ENCODE data around the gene MLPH. TPM values are rescaled to one million over a fixed set of nuclear protein-coding genes. Genes with fewer than 3 reads are reported as not detected.

Gene MLPH
- total and polyA plus RNA-seq, 4 donors: 1.6 to 25.9 (median 22.3) TPM

DNA sequence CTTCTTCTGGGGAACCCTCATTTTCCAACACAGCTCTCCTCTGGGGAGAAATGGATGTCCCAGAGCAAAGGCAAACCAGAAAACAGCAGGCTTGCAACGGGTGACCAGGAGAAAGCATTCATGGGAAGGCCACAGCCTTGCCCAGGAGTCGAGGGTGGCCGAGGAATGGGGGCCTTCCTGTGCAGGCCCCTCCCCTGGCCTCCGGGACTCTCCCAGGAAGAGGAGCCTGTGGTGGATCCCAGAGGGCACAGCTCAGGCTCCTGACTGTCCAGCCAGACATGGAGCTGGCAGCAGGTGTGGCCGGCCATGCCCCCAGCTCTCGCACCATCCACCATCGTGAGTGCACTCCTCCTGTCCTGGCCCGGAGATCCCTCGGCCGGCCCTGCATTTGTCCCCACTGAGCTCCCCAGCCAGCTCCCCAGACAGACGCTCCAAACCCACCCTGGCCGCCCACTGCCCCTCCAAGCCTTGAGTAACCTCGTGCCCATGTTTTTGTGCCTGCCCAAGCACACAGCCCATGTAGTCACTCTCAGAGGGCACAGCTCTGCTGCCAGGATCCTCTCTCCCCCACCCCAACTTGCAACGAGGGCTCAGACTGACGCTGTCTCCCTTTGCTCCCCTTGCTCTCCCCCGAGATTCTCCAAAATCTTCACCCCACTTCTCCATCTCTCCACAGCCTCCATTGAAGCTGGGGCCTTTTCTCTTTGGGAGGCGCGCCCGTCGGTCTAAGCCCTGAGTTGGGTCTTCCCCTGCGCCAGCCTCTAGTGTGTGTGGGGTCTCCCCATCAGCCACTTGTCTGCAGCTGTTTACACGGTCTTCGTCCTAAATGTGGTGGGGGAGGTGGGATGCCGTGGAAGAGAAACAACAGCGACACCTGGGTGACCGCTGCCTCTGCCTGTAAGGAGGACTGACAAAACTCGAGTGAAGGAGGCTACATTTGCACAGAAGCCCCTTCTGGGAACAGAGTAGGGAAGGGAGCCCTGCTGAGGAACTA, 89.1 kb downstream of the MLPH start:
- Histone ChIP-seq H3K27me3 (ENCODE audit: control insufficient read depth in 4 of 4, insufficient read depth in 4 of 4, low read length in 3 of 4) (no peaks in the 10 kb centered on the region), H3K36me3 (ENCODE audit: control insufficient read depth in 4 of 4, insufficient read depth in 3 of 4, low read depth in 1 of 4, low read length in 3 of 4) (peaks cover 3 to 19% (median 14%) of the 10 kb centered on the region in 4 donors), H3K9ac (ENCODE audit: low read depth in 1 of 2, low read length in 2 of 2) (no peak overlapping the region), H3K4me1 (ENCODE audit: control insufficient read depth in 4 of 4, insufficient read depth in 4 of 4, low read length in 3 of 4) (peaks cover 6 to 19% (median 13%) of the 10 kb centered on the region in 4 donors), H3K27ac (ENCODE audit: low read depth in 1 of 2, low read length in 2 of 2) (no peak overlapping the region), H3K4me3 (ENCODE audit: low read depth in 1 of 3, low read length in 3 of 3) (no peak overlapping the region), H3K9me3 (ENCODE audit: control insufficient read depth in 4 of 4, low read length in 3 of 4) (no peaks in the 10 kb centered on the region)
- no peak for DNase-seq (ENCODE audit: low spot score)
- no peak for TF ChIP-seq HNF4G (IDR thresholded peaks at IDR 0.05)
- TF ChIP-seq TAF1 (conservative IDR thresholded peaks at IDR 0.05): no peak
- no peak for TF ChIP-seq HNF4A (conservative IDR thresholded peaks at IDR 0.05)
- TF ChIP-seq, protein P1, sequence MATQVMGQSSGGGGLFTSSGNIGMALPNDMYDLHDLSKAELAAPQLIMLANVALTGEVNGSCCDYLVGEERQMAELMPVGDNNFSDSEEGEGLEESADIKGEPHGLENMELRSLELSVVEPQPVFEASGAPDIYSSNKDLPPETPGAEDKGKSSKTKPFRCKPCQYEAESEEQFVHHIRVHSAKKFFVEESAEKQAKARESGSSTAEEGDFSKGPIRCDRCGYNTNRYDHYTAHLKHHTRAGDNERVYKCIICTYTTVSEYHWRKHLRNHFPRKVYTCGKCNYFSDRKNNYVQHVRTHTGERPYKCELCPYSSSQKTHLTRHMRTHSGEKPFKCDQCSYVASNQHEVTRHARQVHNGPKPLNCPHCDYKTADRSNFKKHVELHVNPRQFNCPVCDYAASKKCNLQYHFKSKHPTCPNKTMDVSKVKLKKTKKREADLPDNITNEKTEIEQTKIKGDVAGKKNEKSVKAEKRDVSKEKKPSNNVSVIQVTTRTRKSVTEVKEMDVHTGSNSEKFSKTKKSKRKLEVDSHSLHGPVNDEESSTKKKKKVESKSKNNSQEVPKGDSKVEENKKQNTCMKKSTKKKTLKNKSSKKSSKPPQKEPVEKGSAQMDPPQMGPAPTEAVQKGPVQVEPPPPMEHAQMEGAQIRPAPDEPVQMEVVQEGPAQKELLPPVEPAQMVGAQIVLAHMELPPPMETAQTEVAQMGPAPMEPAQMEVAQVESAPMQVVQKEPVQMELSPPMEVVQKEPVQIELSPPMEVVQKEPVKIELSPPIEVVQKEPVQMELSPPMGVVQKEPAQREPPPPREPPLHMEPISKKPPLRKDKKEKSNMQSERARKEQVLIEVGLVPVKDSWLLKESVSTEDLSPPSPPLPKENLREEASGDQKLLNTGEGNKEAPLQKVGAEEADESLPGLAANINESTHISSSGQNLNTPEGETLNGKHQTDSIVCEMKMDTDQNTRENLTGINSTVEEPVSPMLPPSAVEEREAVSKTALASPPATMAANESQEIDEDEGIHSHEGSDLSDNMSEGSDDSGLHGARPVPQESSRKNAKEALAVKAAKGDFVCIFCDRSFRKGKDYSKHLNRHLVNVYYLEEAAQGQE (IDR thresholded peaks at IDR 0.05): no peak
- TF ChIP-seq FOXA1 (IDR thresholded peaks at IDR 0.05): no peak
- TF ChIP-seq, protein P2, sequence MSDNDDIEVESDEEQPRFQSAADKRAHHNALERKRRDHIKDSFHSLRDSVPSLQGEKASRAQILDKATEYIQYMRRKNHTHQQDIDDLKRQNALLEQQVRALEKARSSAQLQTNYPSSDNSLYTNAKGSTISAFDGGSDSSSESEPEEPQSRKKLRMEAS (IDR thresholded peaks at IDR 0.05): no peak
- TF ChIP-seq, protein P3, sequence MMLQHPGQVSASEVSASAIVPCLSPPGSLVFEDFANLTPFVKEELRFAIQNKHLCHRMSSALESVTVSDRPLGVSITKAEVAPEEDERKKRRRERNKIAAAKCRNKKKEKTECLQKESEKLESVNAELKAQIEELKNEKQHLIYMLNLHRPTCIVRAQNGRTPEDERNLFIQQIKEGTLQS (IDR thresholded peaks at IDR 0.05): no peak
- TF ChIP-seq EGR1 (IDR thresholded peaks at IDR 0.05; ENCODE audit: low read depth in 2 of 2): no peak
- TF ChIP-seq FOXA2 (IDR thresholded peaks at IDR 0.05): no peak
- TF ChIP-seq RAD21 (IDR thresholded peaks at IDR 0.05): no peak
- TF ChIP-seq SP1 (IDR thresholded peaks at IDR 0.05): no peak
- TF ChIP-seq, protein P4, sequence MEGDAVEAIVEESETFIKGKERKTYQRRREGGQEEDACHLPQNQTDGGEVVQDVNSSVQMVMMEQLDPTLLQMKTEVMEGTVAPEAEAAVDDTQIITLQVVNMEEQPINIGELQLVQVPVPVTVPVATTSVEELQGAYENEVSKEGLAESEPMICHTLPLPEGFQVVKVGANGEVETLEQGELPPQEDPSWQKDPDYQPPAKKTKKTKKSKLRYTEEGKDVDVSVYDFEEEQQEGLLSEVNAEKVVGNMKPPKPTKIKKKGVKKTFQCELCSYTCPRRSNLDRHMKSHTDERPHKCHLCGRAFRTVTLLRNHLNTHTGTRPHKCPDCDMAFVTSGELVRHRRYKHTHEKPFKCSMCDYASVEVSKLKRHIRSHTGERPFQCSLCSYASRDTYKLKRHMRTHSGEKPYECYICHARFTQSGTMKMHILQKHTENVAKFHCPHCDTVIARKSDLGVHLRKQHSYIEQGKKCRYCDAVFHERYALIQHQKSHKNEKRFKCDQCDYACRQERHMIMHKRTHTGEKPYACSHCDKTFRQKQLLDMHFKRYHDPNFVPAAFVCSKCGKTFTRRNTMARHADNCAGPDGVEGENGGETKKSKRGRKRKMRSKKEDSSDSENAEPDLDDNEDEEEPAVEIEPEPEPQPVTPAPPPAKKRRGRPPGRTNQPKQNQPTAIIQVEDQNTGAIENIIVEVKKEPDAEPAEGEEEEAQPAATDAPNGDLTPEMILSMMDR (IDR thresholded peaks at IDR 0.05; ENCODE audit: low read depth, low read length, missing input control): no peak
- TF ChIP-seq YY1 (IDR thresholded peaks at IDR 0.05): no peak
- no peak for TF ChIP-seq RXRA (IDR thresholded peaks at IDR 0.05)
- WGBS: 92% methylated on average over 27 of the region's 27 CpGs

DNA sequence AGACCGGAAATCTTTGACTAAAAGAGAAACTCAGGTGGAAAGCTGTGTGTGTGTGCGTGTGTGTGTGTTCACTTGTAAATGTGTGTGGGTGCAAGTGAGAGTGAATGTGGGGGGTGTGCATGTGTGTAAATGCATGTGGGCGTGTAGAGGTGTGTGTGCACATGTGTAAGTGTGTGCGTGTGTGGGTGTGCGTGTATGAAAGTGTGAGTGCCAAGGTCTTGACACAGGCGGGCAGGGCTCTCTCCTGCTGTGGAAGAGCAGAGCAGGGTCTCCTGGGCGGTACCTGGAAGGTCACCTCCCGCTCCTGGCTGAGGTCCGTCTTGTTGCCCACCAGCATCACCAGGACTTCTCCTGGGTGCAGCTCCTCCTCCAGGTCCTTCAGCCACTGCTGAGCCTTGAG, 89.9 kb downstream of the MLPH start:
- no peaks in the 10 kb centered on the region for H3K27me3 ChIP-seq (ENCODE audit: control insufficient read depth in 4 of 4, insufficient read depth in 4 of 4, low read length in 3 of 4)
- H3K4me3 ChIP-seq (ENCODE audit: low read depth in 1 of 3, low read length in 3 of 3): no peak overlapping the region
- H3K9me3 ChIP-seq (ENCODE audit: control insufficient read depth in 4 of 4, low read length in 3 of 4): no peaks in the 10 kb centered on the region
- no peak for DNase-seq (ENCODE audit: low spot score)
- H3K4me1 ChIP-seq (ENCODE audit: control insufficient read depth in 4 of 4, insufficient read depth in 4 of 4, low read length in 3 of 4): peaks cover 6 to 24% (median 16%) of the 10 kb centered on the region in 4 donors
- 92% methylated on average over 9 of the region's 9 CpGs for WGBS
- no peak overlapping the region for H3K27ac ChIP-seq (ENCODE audit: low read depth in 1 of 2, low read length in 2 of 2)
- H3K36me3 ChIP-seq (ENCODE audit: control insufficient read depth in 4 of 4, insufficient read depth in 3 of 4, low read depth in 1 of 4, low read length in 3 of 4): peaks cover 5 to 19% (median 14%) of the 10 kb centered on the region in 4 donors
- no peak overlapping the region for H3K9ac ChIP-seq (ENCODE audit: low read depth in 1 of 2, low read length in 2 of 2)
- TF ChIP-seq GABPA (IDR thresholded peaks at IDR 0.05 in 1 of 2, conservative IDR thresholded peaks at IDR 0.05 in 1 of 2) (no peak), NR2F2 (IDR thresholded peaks at IDR 0.05) (no peak), SP1 (IDR thresholded peaks at IDR 0.05) (no peak), HNF4A (conservative IDR thresholded peaks at IDR 0.05) (no peak), FOXA2 (IDR thresholded peaks at IDR 0.05) (no peak), RAD21 (IDR thresholded peaks at IDR 0.05) (no peak), RXRA (IDR thresholded peaks at IDR 0.05) (no peak), FOXA1 (IDR thresholded peaks at IDR 0.05) (no peak)
- TF ChIP-seq, protein P5, sequence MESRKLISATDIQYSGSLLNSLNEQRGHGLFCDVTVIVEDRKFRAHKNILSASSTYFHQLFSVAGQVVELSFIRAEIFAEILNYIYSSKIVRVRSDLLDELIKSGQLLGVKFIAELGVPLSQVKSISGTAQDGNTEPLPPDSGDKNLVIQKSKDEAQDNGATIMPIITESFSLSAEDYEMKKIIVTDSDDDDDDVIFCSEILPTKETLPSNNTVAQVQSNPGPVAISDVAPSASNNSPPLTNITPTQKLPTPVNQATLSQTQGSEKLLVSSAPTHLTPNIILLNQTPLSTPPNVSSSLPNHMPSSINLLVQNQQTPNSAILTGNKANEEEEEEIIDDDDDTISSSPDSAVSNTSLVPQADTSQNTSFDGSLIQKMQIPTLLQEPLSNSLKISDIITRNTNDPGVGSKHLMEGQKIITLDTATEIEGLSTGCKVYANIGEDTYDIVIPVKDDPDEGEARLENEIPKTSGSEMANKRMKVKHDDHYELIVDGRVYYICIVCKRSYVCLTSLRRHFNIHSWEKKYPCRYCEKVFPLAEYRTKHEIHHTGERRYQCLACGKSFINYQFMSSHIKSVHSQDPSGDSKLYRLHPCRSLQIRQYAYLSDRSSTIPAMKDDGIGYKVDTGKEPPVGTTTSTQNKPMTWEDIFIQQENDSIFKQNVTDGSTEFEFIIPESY (IDR thresholded peaks at IDR 0.05): no peak
- TF ChIP-seq, protein P3 (IDR thresholded peaks at IDR 0.05): no peak
- TF ChIP-seq, protein P1 (IDR thresholded peaks at IDR 0.05): no peak
